Mesodermal cell (in vitro differentiated cells): ENCODE results near the gene LTC4S.

Experiments
- H3K27ac ChIP-seq: 2 replicates; pipeline ENCODE4 v1.7.0; 2013; ENCODE audit warnings: mild to moderate bottlenecking, low read depth, low read length, moderate library complexity; ENCODE audit not compliant: severe bottlenecking
- H3K36me3 ChIP-seq: 2 replicates; pipeline ENCODE4 v1.7.1; 2013; ENCODE audit warnings: mild to moderate bottlenecking, low read length, moderate library complexity; ENCODE audit not compliant: control insufficient read depth, insufficient read depth
- H3K4me1 ChIP-seq: one replicate; pipeline ENCODE4 v1.7.1; 2013; ENCODE audit warnings: mild to moderate bottlenecking, low read length; ENCODE audit not compliant: insufficient read depth, control insufficient read depth, poor library complexity, severe bottlenecking
- H3K4me3 ChIP-seq: 2 replicates; pipeline ENCODE4 v1.7.0; 2013; ENCODE audit warnings: low read length, control low read depth, mild to moderate bottlenecking; ENCODE audit not compliant: insufficient read depth, poor library complexity, severe bottlenecking; ENCODE audit errors: extremely low read depth
- H3K9me3 ChIP-seq: 2 replicates; pipeline ENCODE4 v1.7.1; 2013; ENCODE audit warnings: mild to moderate bottlenecking, low read length, moderate library complexity; ENCODE audit not compliant: control insufficient read depth
- WGBS, 2 experiments: methylation state at CpG; one replicate each; pipeline ENCODE4 v1.1.5; 2013; ENCODE audit warnings: missing lambda C conversion rate in 2 of 2; ENCODE audit not compliant: insufficient coverage in 2 of 2; 5-methylcytosine and 5-hydroxymethylcytosine counted together

Gene LTC4S

GRCh38 chr5:179771311-179771895 lies 22.4 kb upstream of the LTC4S start:
- H3K4me1 ChIP-seq = peaks cover 11% of the 10 kb centered on the region
- H3K4me3 ChIP-seq = no peak overlapping the region
- no peak overlapping the region for H3K27ac ChIP-seq
- 93 to 100% methylated on average over 4 of the region's 4 CpGs for WGBS, 2 experiments
- no peaks in the 10 kb centered on the region for H3K9me3 ChIP-seq
- peaks cover 98% of the 10 kb centered on the region for H3K36me3 ChIP-seq

DNA sequence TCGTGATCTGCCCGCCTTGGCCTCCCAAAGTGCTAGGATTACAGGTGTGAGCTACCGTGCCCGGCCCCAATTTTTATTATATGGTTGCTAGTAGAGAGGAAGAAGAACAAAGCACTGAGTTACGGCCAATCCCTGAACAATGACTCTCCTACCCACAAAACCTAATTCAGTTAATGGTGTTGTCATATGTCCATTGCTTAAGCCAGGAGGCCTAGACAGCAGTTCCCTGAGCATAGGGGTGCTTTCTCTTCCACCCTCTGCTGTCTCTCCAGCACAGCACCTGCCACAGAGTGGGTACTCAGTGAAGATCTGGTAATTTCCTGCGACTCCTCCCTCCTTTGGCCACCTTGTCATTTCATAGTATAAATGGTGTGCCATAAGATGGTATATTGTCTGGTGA lies 21.4 kb upstream of the LTC4S start:
- Histone ChIP-seq H3K9me3 (no peaks in the 10 kb centered on the region), H3K4me1 (peaks cover 2% of the 10 kb centered on the region), H3K4me3 (no peak overlapping the region), H3K27ac (no peak overlapping the region), H3K36me3 (peaks cover 97% of the 10 kb centered on the region)
- 94 to 100% methylated on average over 1 to 2 of the region's 6 CpGs for WGBS, 2 experiments

GRCh38 chr5:179773686-179774040 lies 20.1 kb upstream of the LTC4S start:
- 97 to 98% methylated on average over 9 of the region's 9 CpGs for WGBS, 2 experiments
- peaks cover 97% of the 10 kb centered on the region for H3K36me3 ChIP-seq

DNA sequence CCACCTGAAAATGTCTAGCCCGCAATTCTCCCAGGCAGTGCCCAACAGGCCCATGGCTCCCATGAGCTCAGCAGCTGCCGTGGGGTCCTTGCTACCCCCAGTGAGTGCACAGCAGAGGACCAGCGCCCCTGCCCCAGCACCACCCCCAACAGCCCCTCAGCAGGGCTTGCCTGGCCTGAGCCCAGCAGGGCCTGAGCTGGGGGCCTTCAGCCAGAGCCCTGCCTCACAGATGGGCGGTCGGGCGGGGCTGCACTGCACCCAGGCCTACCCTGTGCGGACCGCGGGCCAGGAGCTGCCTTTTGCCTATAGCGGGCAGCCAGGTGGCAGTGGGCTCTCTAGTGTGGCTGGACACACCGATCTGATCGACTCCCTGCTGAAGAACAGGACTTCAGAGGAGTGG lies 19.3 kb upstream of the LTC4S start:
- no peak overlapping the region for H3K27ac ChIP-seq
- no peaks in the 10 kb centered on the region for H3K9me3 ChIP-seq
- 94 to 98% methylated on average over 10 to 11 of the region's 12 CpGs for WGBS, 2 experiments
- peaks cover 97% of the 10 kb centered on the region for H3K36me3 ChIP-seq
- H3K4me1 ChIP-seq = peaks cover 2% of the 10 kb centered on the region
- H3K4me3 ChIP-seq = no peak overlapping the region

More at GRCh38 chr5:179773686-179774040, 20.1 kb upstream of the LTC4S start:
- H3K4me1 ChIP-seq = peaks cover 2% of the 10 kb centered on the region
- H3K9me3 ChIP-seq = no peaks in the 10 kb centered on the region
- no peak overlapping the region for H3K27ac ChIP-seq
- H3K4me3 ChIP-seq = no peak overlapping the region

- Histone ChIP-seq H3K4me1 (peaks cover under 1% of the 10 kb centered on the region), H3K27ac (no peak overlapping the region), H3K9me3 (no peaks in the 10 kb centered on the region), H3K36me3 (peaks cover 96% of the 10 kb centered on the region), H3K4me3 (no peak overlapping the region)
- 97% methylated on average over 8 to 10 of the region's 11 CpGs for WGBS, 2 experiments
Observed at GRCh38 chr5:179776411-179776938, 17.3 kb upstream of the LTC4S start.

GRCh38 chr5:179777456-179777855 lies 16.3 kb upstream of the LTC4S start:
- no peaks in the 10 kb centered on the region for H3K9me3 ChIP-seq
- no peak overlapping the region for H3K4me3 ChIP-seq
- peaks cover 93% of the 10 kb centered on the region for H3K36me3 ChIP-seq
- H3K27ac ChIP-seq = no peak overlapping the region
- no peaks in the 10 kb centered on the region for H3K4me1 ChIP-seq
- 97% methylated on average over 10 of the region's 10 CpGs for WGBS, 2 experiments

GRCh38 chr5:179777909-179778308 lies 15.9 kb upstream of the LTC4S start:
- H3K9me3 ChIP-seq = no peaks in the 10 kb centered on the region
- no peak overlapping the region for H3K27ac ChIP-seq
- H3K36me3 ChIP-seq = peaks cover 92% of the 10 kb centered on the region
- H3K4me1 ChIP-seq = no peaks in the 10 kb centered on the region
- 94 to 97% methylated on average over 9 of the region's 9 CpGs for WGBS, 2 experiments
- H3K4me3 ChIP-seq = no peak overlapping the region

GRCh38 chr5:179778591-179778990 lies 15.2 kb upstream of the LTC4S start:
- whole genome bisulfite sequencing, 2 experiments = 95 to 96% methylated on average over 4 to 5 of the region's 5 CpGs
- H3K4me3 ChIP-seq = no peak overlapping the region
- peaks cover 89% of the 10 kb centered on the region for H3K36me3 ChIP-seq

DNA sequence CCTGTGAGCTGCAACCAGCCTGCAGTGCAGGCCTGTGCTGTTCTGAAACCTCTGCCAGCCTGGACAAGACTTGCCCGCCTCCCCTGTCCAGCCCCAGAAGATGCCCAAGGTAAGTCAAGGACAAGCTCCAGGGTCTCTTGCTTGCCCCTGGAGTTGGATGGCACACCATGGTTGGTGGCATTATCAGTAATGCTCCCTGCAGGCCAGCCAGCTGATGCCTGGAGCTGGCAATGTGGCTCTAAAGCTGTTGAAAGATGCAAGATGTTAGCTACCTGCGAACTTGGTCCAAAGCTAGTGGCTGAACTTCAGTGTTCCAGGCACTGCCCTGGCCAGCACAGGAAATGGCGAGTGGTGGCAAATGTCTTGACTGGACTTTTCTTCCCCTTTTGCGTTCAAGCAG lies 14.0 kb upstream of the LTC4S start:
- Histone ChIP-seq H3K4me3 (no peak overlapping the region), H3K9me3 (no peaks in the 10 kb centered on the region), H3K27ac (no peak overlapping the region), H3K4me1 (no peaks in the 10 kb centered on the region), H3K36me3 (peaks cover 77% of the 10 kb centered on the region)
- 96 to 98% methylated on average over 4 of the region's 4 CpGs for WGBS, 2 experiments

More at GRCh38 chr5:179778591-179778990, 15.2 kb upstream of the LTC4S start:
- Histone ChIP-seq H3K27ac (no peak overlapping the region), H3K4me1 (no peaks in the 10 kb centered on the region), H3K9me3 (no peaks in the 10 kb centered on the region)

GRCh38 chr5:179780362-179780761 lies 13.4 kb upstream of the LTC4S start:
- peaks cover 72% of the 10 kb centered on the region for H3K36me3 ChIP-seq
- WGBS, 2 experiments = 96% methylated on average over 4 to 5 of the region's 7 CpGs

DNA sequence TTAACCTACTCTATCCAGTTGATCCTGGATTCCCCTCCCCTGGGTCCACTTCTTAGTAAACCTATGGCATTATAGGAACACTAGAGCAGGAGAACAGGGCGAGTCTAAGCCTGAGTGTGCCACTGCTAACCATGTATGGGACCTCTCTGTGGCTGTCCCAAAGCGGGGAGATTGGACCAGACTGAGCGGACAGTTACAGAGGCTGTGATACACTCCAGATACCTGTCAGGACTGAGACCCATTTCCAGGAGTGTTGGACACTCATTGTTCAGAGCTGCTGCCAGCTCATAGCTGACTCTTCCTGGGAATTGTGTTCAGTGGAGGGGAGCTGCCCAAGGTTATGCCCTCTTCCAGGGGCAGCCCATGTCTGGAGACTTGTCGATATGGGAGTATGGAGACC lies 11.9 kb upstream of the LTC4S start:
- Histone ChIP-seq H3K27ac (no peak overlapping the region), H3K36me3 (peaks cover 57% of the 10 kb centered on the region), H3K4me3 (no peak overlapping the region), H3K9me3 (no peaks in the 10 kb centered on the region), H3K4me1 (no peaks in the 10 kb centered on the region)
- 91 to 98% methylated on average over 4 of the region's 4 CpGs for WGBS, 2 experiments

More at GRCh38 chr5:179780362-179780761, 13.4 kb upstream of the LTC4S start:
- Histone ChIP-seq H3K9me3 (no peaks in the 10 kb centered on the region), H3K4me3 (no peak overlapping the region), H3K27ac (no peak overlapping the region), H3K4me1 (no peaks in the 10 kb centered on the region)
